ENCODE measurements around the gene CMPK2.
"Not testable (repeated sequence)": the region's sequence is repeated elsewhere in the genome, so short reads cannot be mapped to it uniquely, and the experiment has no call there.

CMPK2 gene

GRCh38 chr2:6905668-6906067 lies 40.0 kb upstream of the CMPK2 start:
- Histone ChIP-seq H3K79me2 (ENCODE audit: insufficient read depth, low read depth) (no peaks in the 10 kb centered on the region), H4K20me1 (ENCODE audit: insufficient read depth) (no peaks in the 10 kb centered on the region), H3K27me3 (ENCODE audit: insufficient read depth, low read depth) (no peaks in the 10 kb centered on the region), H3K9ac (no peak overlapping the region), H3K4me1 (ENCODE audit: low read depth, poor library complexity, severe bottlenecking) (peaks cover 23% of the 10 kb centered on the region), H3K27ac (no peak overlapping the region), H3K36me3 (ENCODE audit: insufficient read depth) (no peaks in the 10 kb centered on the region), H2AFZ (ENCODE audit: low read depth) (no peak overlapping the region), H3K4me2 (no peak overlapping the region), H3K4me3 (IDR thresholded peaks at IDR 0.05; ENCODE audit: insufficient read depth, low read depth, low read length) (no peak overlapping the region)
- TF ChIP-seq, protein P1, sequence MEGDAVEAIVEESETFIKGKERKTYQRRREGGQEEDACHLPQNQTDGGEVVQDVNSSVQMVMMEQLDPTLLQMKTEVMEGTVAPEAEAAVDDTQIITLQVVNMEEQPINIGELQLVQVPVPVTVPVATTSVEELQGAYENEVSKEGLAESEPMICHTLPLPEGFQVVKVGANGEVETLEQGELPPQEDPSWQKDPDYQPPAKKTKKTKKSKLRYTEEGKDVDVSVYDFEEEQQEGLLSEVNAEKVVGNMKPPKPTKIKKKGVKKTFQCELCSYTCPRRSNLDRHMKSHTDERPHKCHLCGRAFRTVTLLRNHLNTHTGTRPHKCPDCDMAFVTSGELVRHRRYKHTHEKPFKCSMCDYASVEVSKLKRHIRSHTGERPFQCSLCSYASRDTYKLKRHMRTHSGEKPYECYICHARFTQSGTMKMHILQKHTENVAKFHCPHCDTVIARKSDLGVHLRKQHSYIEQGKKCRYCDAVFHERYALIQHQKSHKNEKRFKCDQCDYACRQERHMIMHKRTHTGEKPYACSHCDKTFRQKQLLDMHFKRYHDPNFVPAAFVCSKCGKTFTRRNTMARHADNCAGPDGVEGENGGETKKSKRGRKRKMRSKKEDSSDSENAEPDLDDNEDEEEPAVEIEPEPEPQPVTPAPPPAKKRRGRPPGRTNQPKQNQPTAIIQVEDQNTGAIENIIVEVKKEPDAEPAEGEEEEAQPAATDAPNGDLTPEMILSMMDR (conservative IDR thresholded peaks at IDR 0.05; ENCODE audit: low read depth, low read length), result no peak

DNA sequence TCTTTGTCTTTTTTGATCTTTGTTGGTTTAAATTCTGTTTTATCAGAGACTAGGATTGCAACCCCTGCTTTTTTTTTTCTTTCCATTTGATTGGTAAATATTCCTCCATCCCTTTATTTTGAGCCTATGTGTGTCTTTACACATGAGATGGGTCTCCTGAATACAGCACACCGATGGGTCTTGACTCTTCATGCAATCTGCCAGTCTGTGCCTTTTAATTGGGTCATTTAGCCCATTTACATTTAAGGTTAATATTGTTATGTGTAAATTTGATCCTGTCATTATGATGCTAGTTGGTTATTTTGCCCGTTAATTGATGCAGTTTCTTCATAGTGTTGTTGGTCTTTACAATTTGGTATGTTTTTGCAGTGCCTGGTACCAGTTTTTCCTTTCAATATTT lies 36.9 kb upstream of the CMPK2 start:
- not testable (repeated sequence) for H3K36me3 ChIP-seq (ENCODE audit: insufficient read depth); H3K27me3 ChIP-seq (ENCODE audit: insufficient read depth, low read depth); H3K4me3 ChIP-seq (IDR thresholded peaks at IDR 0.05; ENCODE audit: insufficient read depth, low read depth, low read length); H3K9ac ChIP-seq; H4K20me1 ChIP-seq (ENCODE audit: insufficient read depth); H3K27ac ChIP-seq; H3K4me1 ChIP-seq (ENCODE audit: low read depth, poor library complexity, severe bottlenecking); H3K4me2 ChIP-seq; H2AFZ ChIP-seq (ENCODE audit: low read depth); H3K79me2 ChIP-seq (ENCODE audit: insufficient read depth, low read depth)

GRCh38 chr2:6896930-6897759 lies 31.4 kb upstream of the CMPK2 start:
- no peak overlapping the region for H3K4me2 ChIP-seq
- no peaks in the 10 kb centered on the region for H4K20me1 ChIP-seq (ENCODE audit: insufficient read depth)
- no peak overlapping the region for H3K4me3 ChIP-seq (IDR thresholded peaks at IDR 0.05; ENCODE audit: insufficient read depth, low read depth, low read length)
- H3K4me1 ChIP-seq (ENCODE audit: low read depth, poor library complexity, severe bottlenecking), result no peaks in the 10 kb centered on the region
- no peaks in the 10 kb centered on the region for H3K79me2 ChIP-seq (ENCODE audit: insufficient read depth, low read depth)
- TF ChIP-seq, protein P1 (conservative IDR thresholded peaks at IDR 0.05; ENCODE audit: low read depth, low read length), result peak; percentile 60; the same call in 1 of the 2 replicates
- no peak overlapping the region for H2AFZ ChIP-seq (ENCODE audit: low read depth)
- no peaks in the 10 kb centered on the region for H3K27me3 ChIP-seq (ENCODE audit: insufficient read depth, low read depth)
- H3K27ac ChIP-seq, result no peak overlapping the region
- no peak overlapping the region for H3K9ac ChIP-seq
- no peaks in the 10 kb centered on the region for H3K36me3 ChIP-seq (ENCODE audit: insufficient read depth)

GRCh38 chr2:6893876-6894482 lies 28.3 kb upstream of the CMPK2 start:
- H3K4me1 ChIP-seq (ENCODE audit: low read depth, poor library complexity, severe bottlenecking), result no peaks in the 10 kb centered on the region
- H3K79me2 ChIP-seq (ENCODE audit: insufficient read depth, low read depth), result no peaks in the 10 kb centered on the region
- no peaks in the 10 kb centered on the region for H3K36me3 ChIP-seq (ENCODE audit: insufficient read depth)
- H3K27me3 ChIP-seq (ENCODE audit: insufficient read depth, low read depth), result no peaks in the 10 kb centered on the region
- H3K9ac ChIP-seq, result no peak overlapping the region
- TF ChIP-seq, protein P1 (conservative IDR thresholded peaks at IDR 0.05; ENCODE audit: low read depth, low read length), result no peak
- H3K4me2 ChIP-seq, result no peak overlapping the region
- no peak overlapping the region for H2AFZ ChIP-seq (ENCODE audit: low read depth)
- H4K20me1 ChIP-seq (ENCODE audit: insufficient read depth), result no peaks in the 10 kb centered on the region
- no peak overlapping the region for H3K4me3 ChIP-seq (IDR thresholded peaks at IDR 0.05; ENCODE audit: insufficient read depth, low read depth, low read length)
- no peak overlapping the region for H3K27ac ChIP-seq

DNA sequence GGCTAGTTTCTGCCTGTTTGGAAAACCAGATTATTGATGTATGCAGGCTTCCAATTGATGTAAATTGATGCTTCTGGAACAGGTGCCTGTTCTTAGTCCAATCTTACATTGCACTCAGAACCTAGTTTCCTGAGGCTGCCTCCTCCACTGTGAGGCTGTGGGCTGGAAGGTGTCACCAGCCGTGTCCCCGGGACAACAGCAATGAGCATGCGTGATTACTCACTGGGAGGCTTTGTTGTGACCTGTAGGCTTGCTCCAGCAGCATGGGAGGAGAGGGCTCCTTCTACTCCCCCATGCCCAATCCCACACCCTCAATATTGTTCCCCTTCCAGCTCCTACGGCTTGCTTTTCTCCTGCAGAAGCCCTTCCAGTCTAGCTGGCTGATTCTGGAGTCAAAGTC lies 23.0 kb upstream of the CMPK2 start:
- Histone ChIP-seq H3K9ac (no peak overlapping the region), H3K36me3 (ENCODE audit: insufficient read depth) (no peaks in the 10 kb centered on the region), H3K4me1 (ENCODE audit: low read depth, poor library complexity, severe bottlenecking) (no peaks in the 10 kb centered on the region), H3K27ac (no peak overlapping the region), H3K4me2 (no peak overlapping the region), H3K79me2 (ENCODE audit: insufficient read depth, low read depth) (no peaks in the 10 kb centered on the region), H3K4me3 (IDR thresholded peaks at IDR 0.05; ENCODE audit: insufficient read depth, low read depth, low read length) (no peak overlapping the region), H2AFZ (ENCODE audit: low read depth) (no peak overlapping the region), H4K20me1 (ENCODE audit: insufficient read depth) (no peaks in the 10 kb centered on the region), H3K27me3 (ENCODE audit: insufficient read depth, low read depth) (no peaks in the 10 kb centered on the region)
- TF ChIP-seq, protein P1 (conservative IDR thresholded peaks at IDR 0.05; ENCODE audit: low read depth, low read length), result no peak
